ENCODE measurements around the gene EPHB1. TPM values are rescaled to one million over a fixed set of nuclear protein-coding genes. Genes with fewer than 3 reads are reported as not detected.

Gene EPHB1
- total and polyA plus RNA-seq, 12 donors: 0.07 to 3.4 (median 1.6) TPM

DNA sequence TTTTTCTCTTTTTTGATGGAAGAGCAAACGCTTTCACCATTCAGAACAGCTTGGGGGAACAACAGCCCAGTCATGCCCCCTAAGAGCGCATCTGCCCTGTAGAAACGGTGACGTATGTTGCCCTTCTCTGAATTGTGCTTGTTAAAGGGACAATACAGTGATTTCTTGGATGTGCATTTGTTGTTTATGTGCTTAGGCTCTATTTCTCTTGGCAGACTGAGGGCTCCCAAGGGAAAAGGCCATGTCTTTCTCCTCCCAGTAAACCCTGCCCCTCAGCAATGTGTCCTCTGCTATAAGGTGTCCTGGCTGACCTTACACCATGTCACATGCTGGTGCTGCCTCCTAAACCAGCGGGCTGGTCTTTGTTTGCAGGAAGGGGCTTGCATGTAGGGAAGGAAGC is 346.1 kb downstream of the EPHB1 start:
- H3K4me3 ChIP-seq: no peak overlapping the region
- H3K4me1 ChIP-seq: no peaks in the 10 kb centered on the region
- H3K36me3 ChIP-seq: no peaks in the 10 kb centered on the region
- TF ChIP-seq, protein P1, sequence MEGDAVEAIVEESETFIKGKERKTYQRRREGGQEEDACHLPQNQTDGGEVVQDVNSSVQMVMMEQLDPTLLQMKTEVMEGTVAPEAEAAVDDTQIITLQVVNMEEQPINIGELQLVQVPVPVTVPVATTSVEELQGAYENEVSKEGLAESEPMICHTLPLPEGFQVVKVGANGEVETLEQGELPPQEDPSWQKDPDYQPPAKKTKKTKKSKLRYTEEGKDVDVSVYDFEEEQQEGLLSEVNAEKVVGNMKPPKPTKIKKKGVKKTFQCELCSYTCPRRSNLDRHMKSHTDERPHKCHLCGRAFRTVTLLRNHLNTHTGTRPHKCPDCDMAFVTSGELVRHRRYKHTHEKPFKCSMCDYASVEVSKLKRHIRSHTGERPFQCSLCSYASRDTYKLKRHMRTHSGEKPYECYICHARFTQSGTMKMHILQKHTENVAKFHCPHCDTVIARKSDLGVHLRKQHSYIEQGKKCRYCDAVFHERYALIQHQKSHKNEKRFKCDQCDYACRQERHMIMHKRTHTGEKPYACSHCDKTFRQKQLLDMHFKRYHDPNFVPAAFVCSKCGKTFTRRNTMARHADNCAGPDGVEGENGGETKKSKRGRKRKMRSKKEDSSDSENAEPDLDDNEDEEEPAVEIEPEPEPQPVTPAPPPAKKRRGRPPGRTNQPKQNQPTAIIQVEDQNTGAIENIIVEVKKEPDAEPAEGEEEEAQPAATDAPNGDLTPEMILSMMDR (IDR thresholded peaks at IDR 0.05): no peak
- H3K27me3 ChIP-seq: no peaks in the 10 kb centered on the region
- no peak for DNase-seq
- intact Hi-C loops (cut with DNase I): no loop called here
- no peak overlapping the region for H3K27ac ChIP-seq
- no peaks in the 10 kb centered on the region for H3K9me3 ChIP-seq
- WGBS, 2 donors: 69 to 72% methylated on average over 5 of the region's 5 CpGs
- ATAC-seq: no peak

DNA sequence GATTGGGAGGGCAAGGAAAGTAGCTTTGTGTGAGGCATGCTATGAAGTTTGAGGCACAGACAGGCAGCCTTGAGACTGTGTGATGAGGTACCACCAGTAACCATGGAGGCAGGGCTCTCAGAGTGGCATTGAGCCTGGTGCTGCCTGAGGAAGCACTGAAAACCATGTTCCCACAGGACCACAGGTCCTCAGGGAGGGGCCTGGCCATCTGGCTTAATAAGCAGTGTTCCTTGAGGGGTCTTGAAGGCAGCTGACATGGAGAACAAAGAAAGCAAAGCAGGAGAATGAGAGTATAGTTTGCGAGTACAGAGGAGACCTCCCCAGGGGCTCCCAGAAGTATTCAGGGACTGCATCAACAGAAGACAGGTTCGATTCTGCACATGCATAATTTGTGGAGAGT is 346.6 kb downstream of the EPHB1 start:
- H3K36me3 ChIP-seq: no peaks in the 10 kb centered on the region
- TF ChIP-seq, protein P1 (IDR thresholded peaks at IDR 0.05): no peak
- no peak overlapping the region for H3K27ac ChIP-seq
- intact Hi-C loops (cut with DNase I): no loop called here
- H3K4me1 ChIP-seq: no peaks in the 10 kb centered on the region
- ATAC-seq (no peak), DNase-seq (no peak)
- no peak overlapping the region for H3K4me3 ChIP-seq
- no peaks in the 10 kb centered on the region for H3K9me3 ChIP-seq
- 87% methylated on average over 2 of the region's 2 CpGs for WGBS, 2 donors
- no peaks in the 10 kb centered on the region for H3K27me3 ChIP-seq

DNA sequence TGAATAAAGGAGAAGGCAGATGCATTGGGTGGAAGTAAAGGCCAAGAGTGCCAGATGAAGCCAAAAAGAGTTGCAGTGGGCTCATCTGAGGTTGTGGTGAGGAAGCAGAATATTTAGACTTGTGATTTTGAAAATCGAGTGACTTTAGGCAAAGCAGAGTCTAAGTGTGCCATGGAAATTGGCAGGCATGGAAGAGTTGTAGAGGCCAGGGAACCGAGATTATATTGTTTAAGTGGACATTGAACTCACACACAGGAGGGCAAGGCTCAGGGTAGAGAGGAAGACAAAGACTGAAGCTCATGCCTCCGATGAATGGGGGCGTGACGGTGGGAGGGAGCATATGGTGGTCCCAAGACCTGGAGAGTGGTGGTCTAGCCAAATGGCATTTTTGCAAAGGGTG is 347.5 kb downstream of the EPHB1 start:
- no peaks in the 10 kb centered on the region for H3K36me3 ChIP-seq
- H3K27ac ChIP-seq: no peak overlapping the region
- no peaks in the 10 kb centered on the region for H3K27me3 ChIP-seq
- no peak for ATAC-seq
- H3K9me3 ChIP-seq: no peaks in the 10 kb centered on the region
- DNase-seq: no peak
- TF ChIP-seq, protein P1 (IDR thresholded peaks at IDR 0.05): no peak
- no peaks in the 10 kb centered on the region for H3K4me1 ChIP-seq
- intact Hi-C loops (cut with DNase I): no loop called here
- WGBS, 2 donors: 83 to 95% methylated on average over 5 of the region's 5 CpGs
- no peak overlapping the region for H3K4me3 ChIP-seq

DNA sequence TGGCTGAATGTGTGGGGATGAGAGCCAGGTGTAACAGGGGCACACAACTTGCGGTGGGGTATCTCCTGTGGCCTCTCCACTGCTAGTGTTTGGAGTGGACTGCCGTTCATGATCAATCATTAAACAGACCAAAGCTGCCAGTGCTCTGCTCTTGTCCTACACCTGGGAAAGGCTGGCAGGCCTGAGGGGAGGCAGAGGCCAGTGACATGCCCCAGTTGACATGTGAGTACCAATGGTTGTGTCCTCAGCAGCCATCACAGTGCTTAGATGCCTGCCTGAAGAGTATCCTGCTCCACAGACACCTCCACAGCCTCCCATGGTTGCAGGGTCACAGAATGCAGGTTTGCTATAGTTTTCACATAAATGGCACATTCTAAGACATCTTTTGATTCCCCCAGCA is 348.4 kb downstream of the EPHB1 start:
- peaks cover 0 to 2% (median 0%) of the 10 kb centered on the region in 9 donors for H3K4me1 ChIP-seq
- no peak overlapping the region for H3K27ac ChIP-seq
- TF ChIP-seq, protein P1 (IDR thresholded peaks at IDR 0.05): no peak
- no peak overlapping the region for H3K4me3 ChIP-seq
- intact Hi-C loops (cut with DNase I): no loop called here
- no peak for DNase-seq
- no peaks in the 10 kb centered on the region for H3K36me3 ChIP-seq
- no peaks in the 10 kb centered on the region for H3K9me3 ChIP-seq
- no peaks in the 10 kb centered on the region for H3K27me3 ChIP-seq
- no peak for ATAC-seq
- 91 to 98% methylated on average over 2 of the region's 2 CpGs for WGBS, 2 donors

All from heart right ventricle (tissue), 16 donors.